GM21619 (cell line): ENCODE results near the gene TTYH2.

ENCODE experiments used
- ATAC-seq: cut with Tn5 transposase; IDR thresholded peaks from one replicate; pipeline ENCODE4 v1.9.1; 2021; ENCODE audit not compliant: unreplicated experiment

Gene TTYH2

GRCh38 chr17:74282587-74283370 is 69.4 kb downstream of the TTYH2 start:
- no peak for ATAC-seq

- ATAC-seq = no peak
Measured at GRCh38 chr17:74283371-74283673, 70.0 kb downstream of the TTYH2 start.

- no peak for ATAC-seq
Measured at GRCh38 chr17:74287031-74287602, 73.7 kb downstream of the TTYH2 start.

GRCh38 chr17:74288785-74289184 is 75.4 kb downstream of the TTYH2 start:
- ATAC-seq = peak; percentile 68

- ATAC-seq = no peak
Measured at GRCh38 chr17:74289688-74290087, 76.3 kb downstream of the TTYH2 start.

GRCh38 chr17:74290340-74290739 is 77.0 kb downstream of the TTYH2 start:
- ATAC-seq = no peak

- ATAC-seq = no peak
Measured at GRCh38 chr17:74292495-74292894, 79.1 kb downstream of the TTYH2 start.

GRCh38 chr17:74295625-74296547 is 82.5 kb downstream of the TTYH2 start:
- no peak for ATAC-seq

- ATAC-seq = no peak
Measured at GRCh38 chr17:74296548-74296936, 83.2 kb downstream of the TTYH2 start.

GRCh38 chr17:74297941-74298340 is 84.6 kb downstream of the TTYH2 start:
- no peak for ATAC-seq

- no peak for ATAC-seq
Measured at GRCh38 chr17:74298778-74299177, 85.4 kb downstream of the TTYH2 start.

GRCh38 chr17:74299226-74300009 is 86.0 kb downstream of the TTYH2 start:
- ATAC-seq = no peak

- no peak for ATAC-seq
Measured at GRCh38 chr17:74303305-74303704, 89.9 kb downstream of the TTYH2 start.

GRCh38 chr17:74304184-74304583 is 90.8 kb downstream of the TTYH2 start:
- no peak for ATAC-seq

- no peak for ATAC-seq
Measured at GRCh38 chr17:74305865-74306654, 92.7 kb downstream of the TTYH2 start.

- no peak for ATAC-seq
Measured at GRCh38 chr17:74307984-74308773, 94.8 kb downstream of the TTYH2 start.

- ATAC-seq = no peak
Measured at GRCh38 chr17:74309902-74310301, 96.5 kb downstream of the TTYH2 start.
